MM.1S (cell line): Measurements from ENCODE around the gene ZNF384.

Source experiments
- DNase-seq: peaks from one replicate; pipeline ENCODE4 v3.0.0-alpha.2; 2015
- H2AFZ ChIP-seq: fragments of 300-600 bp; sonication (generic); 2 replicates; pipeline ENCODE4 v1.6.0; 2016; ENCODE audit warnings: antibody characterized with exemption, low read length
- H3F3A ChIP-seq: fragments of 300-600 bp; sonication (generic); 2 replicates; pipeline ENCODE4 v1.6.1; 2016; ENCODE audit warnings: mild to moderate bottlenecking, antibody characterized with exemption, low read length, moderate library complexity, mixed read lengths; ENCODE audit not compliant: insufficient read depth
- H3K27ac ChIP-seq: fragments of 300-600 bp; sonication (generic); 2 replicates; pipeline ENCODE4 v1.5.1; 2016; ENCODE audit warnings: mild to moderate bottlenecking, low read length
- H3K27me3 ChIP-seq: fragments of 300-600 bp; sonication (generic); replicated peaks from 2 replicates; pipeline ENCODE4 v1.6.0; 2016; ENCODE audit warnings: low read length; ENCODE audit not compliant: insufficient read depth
- H3K36me3 ChIP-seq: fragments of 300-600 bp; sonication (generic); replicated peaks from 2 replicates; pipeline ENCODE4 v1.6.1; 2016; ENCODE audit warnings: mild to moderate bottlenecking, low read length, mixed read lengths; ENCODE audit not compliant: insufficient read depth
- H3K4me1 ChIP-seq: fragments of 300-600 bp; sonication (generic); 2 replicates; pipeline ENCODE4 v1.6.1; 2016; ENCODE audit warnings: low read length, mixed read lengths
- H3K4me2 ChIP-seq: fragments of 300-600 bp; sonication (generic); 2 replicates; pipeline ENCODE4 v1.6.0; 2016; ENCODE audit warnings: low read depth, low read length
- H3K4me3 ChIP-seq: fragments of 300-600 bp; sonication (generic); 2 replicates; pipeline ENCODE4 v1.5.1; 2016; ENCODE audit warnings: low read length, mixed read lengths
- H3K79me2 ChIP-seq: fragments of 300-600 bp; sonication (generic); 2 replicates; pipeline ENCODE4 v1.6.1; 2016; ENCODE audit warnings: mixed run types, low read length, mixed read lengths
- H3K9ac ChIP-seq: fragments of 300-600 bp; sonication (generic); 2 replicates; pipeline ENCODE4 v1.6.1; 2016; ENCODE audit warnings: low read length, mixed read lengths
- H3K9me2 ChIP-seq: fragments of 300-600 bp; sonication (generic); replicated peaks from 2 replicates; pipeline ENCODE4 v1.6.1; 2016; ENCODE audit warnings: mild to moderate bottlenecking, low read length, mixed read lengths; ENCODE audit not compliant: insufficient read depth
- H3K9me3 ChIP-seq: fragments of 300-600 bp; sonication (generic); replicated peaks from 2 replicates; pipeline ENCODE4 v1.6.1; 2016; ENCODE audit warnings: mild to moderate bottlenecking, low read length, mixed read lengths; ENCODE audit not compliant: insufficient read depth
- H4K20me1 ChIP-seq: fragments of 300-600 bp; sonication (generic); 2 replicates; pipeline ENCODE4 v1.6.1; 2016; ENCODE audit warnings: mild to moderate bottlenecking, low read length, moderate library complexity, mixed read lengths; ENCODE audit not compliant: insufficient read depth
- CTCF ChIP-seq: fragments of 300-600 bp; sonication (generic); IDR thresholded peaks from 2 replicates; pipeline ENCODE4 v1.5.1; 2016; ENCODE audit warnings: antibody characterized with exemption, low read length, mixed read lengths
- EZH2 ChIP-seq: fragments of 300-600 bp; sonication (generic); optimal IDR thresholded peaks from 2 replicates; pipeline ENCODE3; 2017; ENCODE audit warnings: low read depth, mild to moderate bottlenecking, antibody characterized with exemption, low read length, mixed read lengths
- EZH2phosphoT487 ChIP-seq: fragments of 300-600 bp; sonication (generic); IDR thresholded peaks from 2 replicates; pipeline ENCODE4 v1.6.1; 2018; ENCODE audit warnings: antibody characterized with exemption, low read length

Gene ZNF384

GRCh38 chr12:6688999-6689882 lies at the start of gene ZNF384:
TSS of gene ZNF384 (minus strand) at chr12:6689375. CDS start at chr12:6679520, 9,855 bp downstream.
- peaks cover 18% of the 10 kb centered on the region for H3K4me1 ChIP-seq
- H3F3A ChIP-seq: no peaks in the 10 kb centered on the region
- peaks cover 58% of the 10 kb centered on the region for H3K79me2 ChIP-seq
- no peaks in the 10 kb centered on the region for H3K9me2 ChIP-seq
- H3K4me2 ChIP-seq: peak within 1 kb of the TSS; percentile 92
- no peaks in the 10 kb centered on the region for H3K9me3 ChIP-seq
- peak within 1 kb of the TSS; percentile 94 for H3K9ac ChIP-seq
- peak within 1 kb of the TSS; percentile 76 for H3K27ac ChIP-seq
- H3K4me3 ChIP-seq: peak within 1 kb of the TSS; percentile 77
- no peak for TF ChIP-seq CTCF
- no peak for TF ChIP-seq EZH2
- no peak for TF ChIP-seq EZH2phosphoT487
- H4K20me1 ChIP-seq: no peaks in the 10 kb centered on the region
- peak; percentile 100 for DNase-seq
- H2AFZ ChIP-seq: peak within 1 kb of the TSS; percentile 68
- H3K36me3 ChIP-seq: no peaks in the 10 kb centered on the region
- peaks cover 2% of the 10 kb centered on the region; the same call in 1 of the 2 replicates for H3K27me3 ChIP-seq

GRCh38 chr12:6736754-6737153 lies 47.6 kb upstream of the ZNF384 start:
- Histone ChIP-seq H3K4me3 (no peak overlapping the region), H3K79me2 (no peaks in the 10 kb centered on the region), H3K27ac (no peak overlapping the region), H2AFZ (no peak overlapping the region), H3K4me1 (peaks cover 11% of the 10 kb centered on the region), H3K27me3 (no peaks in the 10 kb centered on the region), H3K9me2 (no peaks in the 10 kb centered on the region), H3F3A (peaks cover 5% of the 10 kb centered on the region; the same call in 1 of the 2 replicates), H3K4me2 (no peak overlapping the region), H3K9me3 (no peaks in the 10 kb centered on the region), H3K36me3 (no peaks in the 10 kb centered on the region), H4K20me1 (no peaks in the 10 kb centered on the region), H3K9ac (no peak overlapping the region)
- no peak for DNase-seq
- TF ChIP-seq EZH2phosphoT487 (no peak), CTCF (no peak), EZH2 (no peak)

- Histone ChIP-seq H3K4me1 (peaks cover 11% of the 10 kb centered on the region), H2AFZ (peak overlapping the region; percentile 67), H3K27me3 (no peaks in the 10 kb centered on the region), H3K9me2 (no peaks in the 10 kb centered on the region), H3K36me3 (no peaks in the 10 kb centered on the region), H3K9me3 (no peaks in the 10 kb centered on the region), H4K20me1 (no peaks in the 10 kb centered on the region), H3F3A (peaks cover 5% of the 10 kb centered on the region; the same call in 1 of the 2 replicates), H3K4me2 (peak overlapping the region; percentile 45; the same call in 1 of the 2 replicates), H3K79me2 (no peaks in the 10 kb centered on the region), H3K4me3 (no peak overlapping the region), H3K9ac (peak overlapping the region; percentile 30; the same call in 1 of the 2 replicates), H3K27ac (no peak overlapping the region)
- TF ChIP-seq EZH2 (no peak), CTCF (peak; percentile 82)
- DNase-seq: peak; percentile 65
Observed at GRCh38 chr12:6735448-6736191, 46.4 kb upstream of the ZNF384 start.
